ENCODE results near the gene RASA3.
"Not testable (repeated sequence)": the region's sequence is repeated elsewhere in the genome, so short reads cannot be mapped to it uniquely, and the experiment has no call there.

The RASA3 gene

DNA sequence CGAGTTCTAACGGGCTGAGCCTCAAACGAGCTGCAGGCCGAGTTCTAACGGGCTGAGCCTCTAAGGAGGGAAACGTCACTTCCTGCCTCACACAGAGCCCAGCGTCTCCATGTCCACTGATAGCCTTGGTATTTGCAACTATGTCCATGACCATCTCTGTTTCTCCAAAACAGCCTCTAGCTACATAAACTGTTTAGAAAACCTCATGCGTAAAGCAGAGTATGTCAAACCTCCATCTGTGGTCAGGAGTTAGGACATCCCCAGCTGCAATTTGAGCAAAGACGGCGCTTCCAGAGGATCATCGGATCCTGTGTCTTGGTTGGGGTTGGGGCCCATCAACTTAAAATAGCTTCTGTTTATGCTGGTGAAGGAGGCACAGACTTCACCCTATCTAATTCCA is 20.8 kb downstream of the RASA3 start:
- DNase-seq (ENCODE audit: low read depth, low spot score) = no peak
- TF ChIP-seq, protein P1, sequence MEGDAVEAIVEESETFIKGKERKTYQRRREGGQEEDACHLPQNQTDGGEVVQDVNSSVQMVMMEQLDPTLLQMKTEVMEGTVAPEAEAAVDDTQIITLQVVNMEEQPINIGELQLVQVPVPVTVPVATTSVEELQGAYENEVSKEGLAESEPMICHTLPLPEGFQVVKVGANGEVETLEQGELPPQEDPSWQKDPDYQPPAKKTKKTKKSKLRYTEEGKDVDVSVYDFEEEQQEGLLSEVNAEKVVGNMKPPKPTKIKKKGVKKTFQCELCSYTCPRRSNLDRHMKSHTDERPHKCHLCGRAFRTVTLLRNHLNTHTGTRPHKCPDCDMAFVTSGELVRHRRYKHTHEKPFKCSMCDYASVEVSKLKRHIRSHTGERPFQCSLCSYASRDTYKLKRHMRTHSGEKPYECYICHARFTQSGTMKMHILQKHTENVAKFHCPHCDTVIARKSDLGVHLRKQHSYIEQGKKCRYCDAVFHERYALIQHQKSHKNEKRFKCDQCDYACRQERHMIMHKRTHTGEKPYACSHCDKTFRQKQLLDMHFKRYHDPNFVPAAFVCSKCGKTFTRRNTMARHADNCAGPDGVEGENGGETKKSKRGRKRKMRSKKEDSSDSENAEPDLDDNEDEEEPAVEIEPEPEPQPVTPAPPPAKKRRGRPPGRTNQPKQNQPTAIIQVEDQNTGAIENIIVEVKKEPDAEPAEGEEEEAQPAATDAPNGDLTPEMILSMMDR (IDR thresholded peaks at IDR 0.05; ENCODE audit: insufficient read depth, low read length, missing control alignments) = no peak
- ChIA-PET POLR2A (interaction anchor here (1.6 kb wide), 1 partner anchor 20 kb away, joined by 4 read pairs; no protein-coding TSS in a partner anchor), CTCF (no interaction called here)
- H3K4me3 ChIP-seq (ENCODE audit: low read depth, low read length) = no peak overlapping the region

DNA sequence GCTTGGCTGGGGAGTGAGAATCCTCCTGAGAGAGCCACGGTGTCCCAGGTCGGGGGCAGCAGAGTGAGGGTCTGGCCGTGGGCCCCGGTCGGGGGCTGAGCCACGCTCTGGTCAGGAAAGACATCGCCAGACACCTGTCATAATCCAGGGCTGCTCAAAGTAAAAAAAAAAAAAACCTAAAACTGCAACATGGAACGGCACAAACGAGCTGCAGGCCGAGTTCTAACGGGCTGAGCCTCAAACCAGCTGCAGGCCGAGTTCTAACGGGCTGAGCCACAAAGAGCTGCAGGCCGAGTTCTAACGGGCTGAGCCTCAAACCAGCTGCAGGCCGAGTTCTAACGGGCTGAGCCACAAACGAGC is 21.6 kb downstream of the RASA3 start:
- POLR2A ChIA-PET = interaction anchor here (1.6 kb wide), 1 partner anchor 20 kb away, joined by 4 read pairs; no protein-coding TSS in a partner anchor
- CTCF ChIA-PET; H3K4me3 ChIP-seq (ENCODE audit: low read depth, low read length); DNase-seq (ENCODE audit: low read depth, low spot score): not testable (repeated sequence)

DNA sequence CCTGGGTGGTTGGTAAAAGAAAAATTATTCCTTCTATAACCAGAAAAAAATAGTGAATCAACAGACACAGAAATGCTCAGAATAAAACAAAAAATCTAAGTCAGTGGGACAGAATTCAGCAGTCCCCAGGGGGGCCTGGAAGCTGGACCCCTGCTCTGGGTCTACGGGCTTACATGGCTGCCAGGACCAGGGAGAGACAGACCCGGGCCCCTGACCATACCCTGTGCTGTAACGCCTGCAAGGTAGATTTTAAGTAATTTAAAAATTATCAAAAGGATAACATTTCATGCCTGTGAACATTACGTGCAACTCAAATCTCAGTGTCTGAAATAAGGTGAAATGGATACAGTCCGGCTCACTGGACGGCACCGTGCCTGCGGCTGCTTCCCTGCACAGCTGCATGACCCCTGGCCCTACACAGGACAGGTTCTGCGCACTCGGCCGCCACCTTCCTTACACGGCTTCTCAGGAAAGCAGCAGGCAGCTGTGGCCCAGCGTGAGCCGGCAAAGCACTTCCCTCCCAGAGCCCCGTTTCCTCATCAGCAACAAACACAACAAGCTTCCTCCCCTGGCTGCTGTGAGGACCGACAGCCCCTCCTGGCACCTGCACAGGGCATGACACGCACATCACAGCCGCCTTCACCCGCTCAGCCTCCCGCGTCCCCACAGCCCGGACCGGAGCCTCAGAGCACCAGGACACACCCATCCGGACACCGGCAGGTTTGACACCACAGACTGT is 22.2 kb downstream of the RASA3 start:
- H3K4me3 ChIP-seq (ENCODE audit: low read depth, low read length) = no peak overlapping the region
- no peak for DNase-seq (ENCODE audit: low read depth, low spot score)
- TF ChIP-seq, protein P1 (IDR thresholded peaks at IDR 0.05; ENCODE audit: insufficient read depth, low read length, missing control alignments) = no peak
- ChIA-PET CTCF (no interaction called here), POLR2A (no interaction called here)

DNA sequence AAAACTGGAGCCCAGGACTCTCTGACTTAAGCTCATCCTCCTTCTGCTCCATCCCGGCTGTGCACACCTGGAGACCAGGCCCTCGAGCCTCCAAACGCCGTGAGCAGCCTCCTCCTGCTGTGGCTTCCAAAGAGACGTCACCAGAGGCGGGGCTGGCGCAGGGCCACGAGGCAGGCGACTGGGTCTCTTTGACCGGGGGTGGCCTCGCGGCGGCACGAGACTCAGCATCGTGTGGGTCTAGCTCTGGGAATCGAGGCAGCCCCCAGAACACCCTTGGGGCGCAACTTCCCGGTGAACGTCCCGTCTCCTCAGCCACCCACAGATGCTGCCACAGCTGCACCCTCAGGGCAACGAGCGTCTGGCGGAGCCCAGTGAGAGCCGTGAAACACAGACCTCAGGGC is 22.8 kb downstream of the RASA3 start:
- ChIA-PET CTCF (no interaction called here), POLR2A (no interaction called here)
- no peak for DNase-seq (ENCODE audit: low read depth, low spot score)
- no peak overlapping the region for H3K4me3 ChIP-seq (ENCODE audit: low read depth, low read length)
- TF ChIP-seq, protein P1 (IDR thresholded peaks at IDR 0.05; ENCODE audit: insufficient read depth, low read length, missing control alignments) = no peak

DNA sequence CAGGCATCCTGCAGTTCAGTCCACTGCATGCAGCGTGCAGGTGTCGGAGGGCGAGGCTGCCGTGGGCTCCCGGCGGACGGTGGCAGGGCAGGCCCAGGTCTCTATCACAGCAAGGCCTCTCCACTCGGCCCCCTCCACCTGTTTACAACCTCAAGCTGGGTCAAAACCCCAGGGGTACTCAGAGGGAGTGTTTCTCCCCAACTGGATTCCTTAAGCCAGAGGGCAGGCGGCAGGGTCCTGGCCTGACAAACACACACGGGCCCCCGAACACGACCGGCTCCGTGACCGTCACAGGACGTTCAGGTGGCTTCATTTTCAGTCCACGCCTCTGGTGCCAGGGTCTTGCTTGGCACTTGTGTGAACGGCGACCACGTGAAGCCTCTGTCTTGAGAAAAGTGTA is 23.5 kb downstream of the RASA3 start:
- H3K4me3 ChIP-seq (ENCODE audit: low read depth, low read length) = no peak overlapping the region
- CTCF ChIA-PET = no interaction called here
- POLR2A ChIA-PET = no interaction called here
- no peak for DNase-seq (ENCODE audit: low read depth, low spot score)
- TF ChIP-seq, protein P1 (IDR thresholded peaks at IDR 0.05; ENCODE audit: insufficient read depth, low read length, missing control alignments) = no peak

DNA sequence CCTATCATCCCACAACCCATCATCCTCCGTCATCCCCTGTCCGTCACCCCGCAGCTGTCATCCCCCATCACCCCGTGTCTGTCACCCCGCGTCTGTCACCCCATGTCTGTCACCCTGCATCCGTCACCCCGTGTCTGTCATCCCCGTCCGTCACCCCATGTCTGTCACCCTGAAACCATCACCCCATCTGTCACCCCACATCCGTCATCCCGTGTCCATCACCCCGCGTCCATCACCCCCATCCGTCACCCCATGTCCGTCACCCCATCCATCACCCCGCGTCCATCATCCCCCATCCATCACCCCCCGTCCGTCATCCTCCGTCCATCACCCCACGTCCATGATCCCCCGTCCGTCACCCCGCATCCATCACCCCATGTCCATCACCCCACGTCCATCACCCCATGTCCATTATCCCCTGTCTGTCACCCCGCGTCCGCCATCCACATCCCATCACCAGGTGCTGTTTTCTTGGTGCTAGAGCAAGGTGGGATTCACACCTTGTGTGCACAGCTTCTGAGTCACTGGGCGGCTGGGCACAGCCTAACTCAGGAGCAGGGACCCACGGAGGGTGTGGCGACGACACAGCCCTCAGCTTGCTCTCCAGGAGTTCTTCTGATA is 24.2 kb downstream of the RASA3 start:
- TF ChIP-seq, protein P1 (IDR thresholded peaks at IDR 0.05; ENCODE audit: insufficient read depth, low read length, missing control alignments) = no peak
- ChIA-PET CTCF (no interaction called here), POLR2A (no interaction called here)

DNA sequence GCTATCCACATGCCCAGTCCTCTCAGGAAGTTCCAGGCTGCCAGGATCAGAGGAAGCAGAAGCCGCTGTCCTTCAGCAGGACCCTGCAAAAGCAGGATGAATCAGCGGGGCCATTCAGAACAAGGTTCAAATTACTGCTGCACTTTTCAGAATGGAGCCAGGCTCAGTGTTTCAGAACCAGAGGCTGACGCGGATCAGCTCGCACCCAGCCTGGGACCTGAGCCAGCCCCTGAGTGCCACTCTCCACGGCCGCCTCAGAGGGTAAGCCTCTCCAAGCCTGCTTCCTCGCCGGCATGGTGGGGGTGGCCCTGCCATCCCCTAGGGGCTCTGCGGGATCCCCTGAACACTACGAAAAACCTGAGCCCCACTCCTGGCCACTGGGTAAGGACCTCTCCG is 24.7 kb downstream of the RASA3 start:
- DNase-seq (ENCODE audit: low read depth, low spot score) = no peak
- no peak overlapping the region for H3K4me3 ChIP-seq (ENCODE audit: low read depth, low read length)
- TF ChIP-seq, protein P1 (IDR thresholded peaks at IDR 0.05; ENCODE audit: insufficient read depth, low read length, missing control alignments) = no peak
- ChIA-PET POLR2A (no interaction called here), CTCF (no interaction called here)

More for the DNA sequence above, 24.2 kb downstream of the RASA3 start:
- no peak overlapping the region for H3K4me3 ChIP-seq (ENCODE audit: low read depth, low read length)
- no peak for DNase-seq (ENCODE audit: low read depth, low spot score)

Measured in AG04449 (cell line).